EH (cell line): ENCODE results near the gene NHERF1.
A peak's percentile ranks its signal among the peaks of the same experiment; 100 is the strongest.

Experiments
- DNase-seq: peaks from one replicate; pipeline ENCODE4 v3.0.0-alpha.2; 2015; ENCODE audit warnings: low read depth

Gene NHERF1

DNA sequence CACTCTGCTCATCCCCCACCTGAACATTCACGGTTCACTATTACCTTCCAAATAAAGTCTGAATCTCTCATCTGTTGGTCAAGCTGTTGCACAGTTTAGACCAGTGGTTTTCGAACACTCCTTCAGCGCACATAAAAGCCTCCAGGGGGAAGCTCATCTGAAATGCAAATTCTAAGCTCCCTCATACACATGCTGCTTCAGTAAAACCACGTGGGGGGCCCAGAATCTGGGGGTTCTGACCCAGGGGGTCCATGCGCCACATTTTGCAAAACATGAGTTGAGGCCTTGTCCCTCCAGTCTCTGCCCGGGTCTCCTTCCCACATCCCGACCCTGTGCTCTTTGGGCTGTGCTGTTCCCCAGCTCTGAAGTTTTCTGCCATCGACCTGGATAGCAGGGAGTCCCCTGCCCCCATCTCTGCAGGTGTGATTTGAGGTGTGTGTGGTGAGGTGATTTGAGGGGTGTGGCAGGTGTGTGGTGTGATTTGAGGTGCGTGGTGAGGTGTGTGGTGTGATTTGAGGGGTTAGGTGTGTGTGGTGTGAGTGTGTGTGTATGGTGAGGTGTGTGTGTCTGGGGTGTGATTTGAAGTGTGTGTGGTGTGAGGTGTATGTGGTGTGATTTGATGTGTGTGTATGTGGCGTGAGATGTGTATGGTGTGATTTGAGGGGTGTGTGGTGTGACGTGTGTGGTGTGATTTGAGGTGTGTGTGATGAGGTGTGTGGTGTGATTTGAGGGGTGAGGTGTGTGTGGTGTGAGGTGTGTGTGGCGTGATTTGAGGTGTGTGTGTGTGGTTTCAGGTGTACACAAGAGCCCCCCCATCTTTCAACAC lies 16.2 kb upstream of the NHERF1 start:
- no peak for DNase-seq

DNA sequence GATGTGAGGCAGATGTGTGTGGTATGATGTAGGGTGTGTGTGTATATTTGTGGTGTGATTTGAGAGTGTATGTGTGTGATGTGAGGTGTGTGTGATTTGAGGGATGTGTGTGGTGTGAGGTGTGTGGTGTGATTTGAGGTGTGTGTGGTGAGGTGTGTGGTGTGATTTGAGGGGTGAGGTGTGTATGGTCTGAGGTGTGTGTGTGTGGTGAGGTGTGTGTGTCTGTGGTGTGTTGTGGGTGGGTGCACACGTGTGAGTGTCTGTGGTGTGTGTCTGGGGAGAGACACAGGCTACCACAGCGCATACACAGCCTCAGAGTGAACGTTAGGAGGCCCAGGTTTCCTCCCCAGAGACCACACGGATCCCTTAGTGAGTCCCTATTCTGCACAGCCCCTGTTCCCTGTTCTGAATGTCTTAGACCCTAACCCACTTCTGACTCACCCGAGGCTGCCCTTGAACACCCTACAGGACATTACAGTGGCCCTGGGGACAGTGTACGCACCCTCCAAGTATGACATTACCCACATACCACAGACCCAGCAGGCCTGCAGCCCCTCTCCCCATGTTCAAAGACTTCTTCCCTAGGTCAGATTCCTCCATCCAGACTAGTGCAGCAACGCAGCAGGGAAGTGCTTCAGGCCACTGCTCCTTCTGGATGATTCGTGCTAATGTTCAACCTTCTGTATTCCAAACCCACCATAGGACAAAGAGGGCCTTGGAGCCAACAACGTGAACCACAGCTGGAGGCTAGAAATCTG lies 14.9 kb upstream of the NHERF1 start:
- DNase-seq, result no peak

DNA sequence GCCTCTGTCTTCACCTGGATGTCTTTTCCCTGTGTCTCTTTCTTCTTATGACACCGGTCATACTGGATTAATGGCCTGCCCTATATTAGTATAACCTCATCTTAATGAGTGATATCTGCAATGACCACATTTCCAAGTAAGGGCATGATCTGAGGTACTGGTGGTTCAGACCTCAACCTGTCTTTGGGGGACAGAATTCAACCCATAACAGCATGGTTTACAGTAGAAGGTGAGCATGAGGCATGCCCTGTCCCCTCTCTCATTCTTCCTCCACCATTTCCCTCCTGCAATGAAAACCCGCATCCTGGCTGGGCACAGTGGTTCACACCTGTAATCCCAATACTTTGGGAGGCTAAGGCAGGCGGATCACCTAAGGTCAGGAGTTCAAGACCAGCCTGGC lies 14.2 kb upstream of the NHERF1 start:
- DNase-seq, result no peak

DNA sequence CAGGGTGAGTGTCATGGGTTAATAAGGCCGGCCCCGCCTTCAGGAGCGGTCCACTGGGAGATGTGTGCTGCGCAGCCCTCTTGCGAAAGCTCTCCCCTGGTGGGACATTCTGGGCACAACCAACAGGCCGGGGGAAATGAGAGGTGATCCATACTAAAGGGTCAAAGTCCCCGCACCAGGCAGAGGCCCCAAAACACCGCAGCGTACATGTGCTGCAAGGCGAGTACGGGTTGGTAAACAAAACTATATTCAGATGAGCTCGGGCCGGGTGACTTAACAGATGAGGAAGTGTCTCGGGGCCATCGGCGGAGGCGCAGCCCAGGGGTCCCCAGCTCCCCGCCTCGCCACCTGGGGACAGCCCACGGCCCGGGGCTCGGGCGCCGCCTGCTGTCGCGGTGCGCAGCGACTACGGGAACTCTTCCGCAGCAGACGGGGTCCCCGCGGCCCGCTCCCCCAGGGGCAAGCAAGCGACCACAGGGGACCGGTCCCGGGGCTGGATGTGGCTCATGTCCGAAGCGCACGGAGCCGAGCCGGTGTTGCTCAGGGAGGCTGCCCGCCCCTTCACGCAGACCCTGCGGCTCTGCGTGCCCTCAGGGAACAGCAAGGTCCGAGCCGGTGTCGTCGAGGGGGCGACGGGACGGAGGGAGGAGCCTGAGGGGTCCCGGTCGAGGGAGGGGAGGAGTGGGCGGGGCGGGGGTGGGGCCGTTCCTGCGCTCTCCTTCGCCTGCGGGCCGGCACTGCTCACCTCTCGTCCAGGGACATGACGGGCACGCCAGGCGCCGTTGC lies 11.7 kb upstream of the NHERF1 start, which contains the start of gene RAB37:
Gene RAB37 (plus strand): TSS at position 744 of the 786 bp plus-strand sequence. CDS start 17 bp downstream, at position 761.
- no peak for DNase-seq

DNA sequence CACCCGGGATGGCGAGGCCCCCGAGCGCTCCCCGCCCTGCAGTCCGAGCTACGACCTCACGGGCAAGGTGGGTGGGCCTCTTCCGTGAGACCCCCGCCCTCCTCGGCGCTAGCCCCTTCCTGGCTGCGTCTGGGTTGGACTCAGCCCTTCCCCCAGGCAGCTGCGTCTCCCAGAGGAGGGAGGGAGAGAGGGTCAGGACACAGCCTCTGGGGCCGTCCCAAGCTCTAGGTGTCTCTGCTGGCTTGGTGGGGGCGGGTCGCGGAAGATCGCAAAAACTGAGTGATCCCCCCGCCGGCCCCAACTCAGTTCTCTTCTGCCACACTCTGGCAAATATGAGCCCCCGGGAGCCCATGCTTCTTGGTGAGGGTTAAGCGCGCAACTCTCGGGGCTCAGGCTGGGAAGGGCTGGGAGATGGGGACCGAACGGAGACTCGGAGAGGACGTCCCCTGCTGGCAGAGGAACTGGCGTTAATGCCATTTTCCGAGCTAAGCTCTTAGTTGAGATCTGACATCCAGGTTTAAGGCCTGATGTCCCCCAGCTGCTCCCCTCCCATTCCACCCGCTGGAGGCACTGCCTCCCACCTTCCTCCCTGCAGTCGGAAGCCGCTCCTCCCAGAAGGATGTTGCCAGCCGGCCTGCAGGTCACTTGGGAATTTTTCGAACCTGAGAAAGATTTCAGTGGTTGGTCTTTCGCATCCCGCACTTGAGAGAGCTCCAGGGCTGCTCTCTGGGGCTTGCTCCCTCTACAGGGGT lies 11.0 kb upstream of the NHERF1 start:
- no peak for DNase-seq

DNA sequence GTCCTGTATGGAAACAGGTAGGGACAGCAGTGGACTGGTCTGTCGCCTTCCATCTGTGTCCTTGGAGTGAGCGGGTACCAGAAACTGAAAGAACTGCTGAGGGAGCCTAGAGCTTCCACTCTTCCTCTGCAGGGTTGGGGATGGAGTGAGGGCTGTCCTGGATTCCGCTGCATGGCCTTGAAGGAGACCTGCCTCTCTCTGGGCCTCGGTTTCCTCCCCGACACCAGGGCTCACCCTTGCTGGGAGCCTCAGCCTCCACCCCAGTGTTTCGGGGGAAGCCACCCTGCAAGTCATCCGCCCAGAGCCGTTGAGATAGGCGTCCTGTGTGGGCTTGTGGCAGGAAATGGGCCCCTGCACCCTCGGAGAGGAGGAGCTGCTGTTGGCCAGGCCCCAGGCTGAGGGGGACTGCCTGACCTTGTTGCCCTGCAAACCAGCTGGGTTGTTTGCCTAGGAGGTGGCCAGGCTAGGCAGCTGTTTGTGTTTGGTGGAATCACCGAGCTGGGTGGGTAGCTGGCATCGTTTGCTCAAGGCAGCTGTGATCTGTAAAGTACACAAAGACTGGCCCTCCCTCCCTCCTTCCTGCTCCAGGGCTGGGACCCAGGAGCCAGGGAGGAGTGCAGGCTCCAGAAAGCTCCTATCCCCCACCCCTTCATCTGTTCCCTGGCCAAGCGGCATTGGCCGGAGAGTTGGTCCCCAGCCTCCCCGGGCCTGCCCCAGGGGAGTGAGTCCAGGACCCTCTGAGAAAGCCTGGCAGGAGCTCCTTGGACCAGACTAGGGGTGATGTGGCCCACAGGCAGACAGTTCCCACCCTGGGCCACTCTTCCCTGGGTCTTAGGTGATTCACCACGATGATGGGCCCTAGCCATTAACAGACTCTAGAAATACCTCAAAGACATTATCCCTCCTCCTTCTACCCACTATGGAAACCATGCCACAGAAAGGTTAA lies 10.1 kb upstream of the NHERF1 start:
- no peak for DNase-seq

DNA sequence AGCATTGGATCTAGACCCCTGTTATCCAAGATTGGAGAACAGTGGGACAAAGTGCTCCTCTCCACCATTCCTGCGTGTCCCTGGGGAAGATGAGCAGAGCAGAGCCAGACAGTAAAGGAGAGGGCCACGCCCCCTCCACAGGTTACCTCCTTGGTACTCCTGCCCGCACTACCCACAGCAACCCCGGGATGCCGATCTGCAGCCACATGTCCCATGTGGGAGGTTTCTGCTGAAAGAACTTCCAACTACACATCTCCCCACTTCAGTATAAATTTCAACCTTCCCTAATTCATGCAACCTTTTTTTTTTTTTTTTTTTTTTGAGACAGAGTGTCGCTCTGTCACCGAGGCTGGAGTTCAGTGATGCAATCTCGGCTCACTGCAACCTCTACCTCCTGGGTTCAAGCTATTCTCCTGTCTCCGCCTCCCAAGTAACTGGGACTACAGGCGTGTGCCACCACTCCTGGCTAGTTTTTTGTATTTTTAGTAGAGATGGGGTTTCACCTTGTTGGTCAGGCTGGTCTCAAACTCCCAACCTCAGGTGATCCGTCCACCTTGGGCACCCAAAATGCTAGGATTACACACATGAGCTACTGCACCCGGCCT lies 9.1 kb upstream of the NHERF1 start:
- no peak for DNase-seq

DNA sequence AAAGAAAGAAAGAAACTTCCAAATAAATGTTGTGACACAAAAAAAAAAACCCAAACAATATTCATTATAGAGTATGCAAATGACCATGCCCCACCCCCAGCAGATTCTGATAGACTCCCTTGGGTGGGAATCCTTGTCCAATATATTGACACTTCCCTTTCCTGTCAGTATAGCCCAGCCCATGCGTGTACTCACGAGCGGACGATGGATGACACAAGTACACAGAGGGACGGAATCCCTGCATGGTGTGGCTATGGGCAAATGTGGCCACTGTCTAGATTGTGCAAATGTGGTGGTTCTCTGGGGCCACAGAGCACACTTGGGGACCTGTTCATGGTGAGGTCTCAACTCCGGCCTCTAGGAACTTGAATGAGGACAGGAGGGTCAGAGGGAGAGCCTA lies 8.3 kb upstream of the NHERF1 start:
- DNase-seq, result no peak

DNA sequence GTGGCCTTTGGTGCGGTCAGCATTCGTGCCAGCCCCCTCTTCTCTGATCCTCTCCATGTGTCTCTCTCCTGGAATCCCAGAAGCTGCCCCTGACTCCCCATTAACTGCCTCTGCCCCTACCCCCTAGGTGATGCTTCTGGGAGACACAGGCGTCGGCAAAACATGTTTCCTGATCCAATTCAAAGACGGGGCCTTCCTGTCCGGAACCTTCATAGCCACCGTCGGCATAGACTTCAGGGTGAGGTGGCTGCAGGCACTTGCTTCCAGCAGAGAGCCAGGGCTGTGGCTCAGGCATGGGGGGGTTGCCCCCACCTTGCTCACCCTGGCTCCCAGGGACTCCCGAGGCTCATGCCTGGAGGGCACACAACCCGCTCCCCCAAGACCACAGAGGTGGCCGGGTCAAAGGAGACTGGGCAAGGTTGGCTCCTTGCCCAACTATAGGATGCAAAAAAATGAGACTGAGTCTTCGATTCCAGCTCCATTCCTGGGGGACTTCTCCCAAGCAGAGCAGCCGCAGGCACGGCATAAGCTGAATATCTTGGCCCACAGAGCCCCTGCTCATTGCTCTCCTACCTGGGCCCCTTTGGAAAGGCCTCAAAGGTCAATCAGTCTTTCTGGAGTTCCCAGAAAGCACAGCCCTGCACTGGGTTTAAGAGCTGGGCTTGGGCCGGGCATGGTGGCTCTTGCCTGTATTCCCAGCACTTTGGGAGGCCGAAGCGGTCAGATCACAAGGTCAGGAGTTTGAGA lies 7.6 kb upstream of the NHERF1 start:
- DNase-seq, result no peak

DNA sequence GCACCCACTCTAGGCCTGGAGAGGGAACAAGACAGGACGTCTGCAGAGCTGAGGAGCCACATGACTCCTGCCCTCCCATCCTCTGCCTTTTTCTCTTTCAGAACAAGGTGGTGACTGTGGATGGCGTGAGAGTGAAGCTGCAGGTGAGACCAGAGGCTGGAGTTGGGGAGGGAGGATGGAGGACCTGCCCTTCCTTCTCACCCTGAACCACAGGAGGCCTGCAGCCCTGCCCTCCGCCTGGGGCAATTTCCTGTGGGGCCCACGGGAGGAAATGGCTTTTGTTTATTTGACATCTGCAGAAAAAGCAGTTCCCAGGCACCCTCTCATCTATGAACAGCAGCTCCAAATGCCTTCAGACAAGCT lies 6.3 kb upstream of the NHERF1 start:
- DNase-seq, result peak; percentile 66

DNA sequence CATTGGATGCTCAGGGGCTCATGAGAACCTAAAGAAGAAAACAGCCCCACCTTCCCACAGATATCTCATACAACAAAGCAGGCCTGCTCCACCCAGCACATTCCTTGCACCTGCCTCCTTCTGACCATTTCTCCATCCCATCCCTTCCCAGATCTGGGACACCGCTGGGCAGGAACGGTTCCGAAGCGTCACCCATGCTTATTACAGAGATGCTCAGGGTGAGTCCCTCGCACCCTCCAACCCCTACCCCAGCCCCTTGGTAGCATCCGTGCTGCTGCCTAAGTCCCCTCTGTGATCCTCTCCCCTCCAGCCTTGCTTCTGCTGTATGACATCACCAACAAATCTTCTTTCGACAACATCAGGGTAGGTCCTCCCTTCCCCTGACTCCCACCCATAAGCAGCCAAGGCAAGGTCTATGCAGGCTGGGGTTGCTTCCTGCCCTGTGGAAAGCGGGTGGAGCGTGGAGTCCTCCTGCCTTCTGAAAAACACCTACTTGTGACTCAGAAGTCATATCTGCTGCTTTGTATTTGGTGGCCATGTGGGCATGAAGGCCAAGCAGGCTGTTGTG lies 5.4 kb upstream of the NHERF1 start:
- no peak for DNase-seq

DNA sequence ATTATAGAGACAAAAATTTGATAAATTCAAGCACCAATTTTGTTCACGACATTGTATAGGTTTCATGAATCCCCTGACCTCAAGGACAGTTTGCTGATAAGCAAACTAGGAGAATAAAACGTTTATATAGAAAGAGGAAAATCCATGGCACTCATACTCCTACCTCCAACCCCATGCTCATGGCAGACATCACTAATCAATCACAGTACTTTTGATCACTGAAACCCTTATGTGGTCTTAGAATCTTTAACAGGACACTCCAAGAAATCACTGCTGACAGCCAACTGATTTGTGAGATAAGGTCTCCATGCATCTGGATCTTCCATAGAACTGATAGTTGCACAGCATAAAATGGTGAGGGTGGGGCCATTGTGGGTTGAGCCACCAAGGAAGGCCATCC lies 4.7 kb upstream of the NHERF1 start:
- DNase-seq, result no peak

DNA sequence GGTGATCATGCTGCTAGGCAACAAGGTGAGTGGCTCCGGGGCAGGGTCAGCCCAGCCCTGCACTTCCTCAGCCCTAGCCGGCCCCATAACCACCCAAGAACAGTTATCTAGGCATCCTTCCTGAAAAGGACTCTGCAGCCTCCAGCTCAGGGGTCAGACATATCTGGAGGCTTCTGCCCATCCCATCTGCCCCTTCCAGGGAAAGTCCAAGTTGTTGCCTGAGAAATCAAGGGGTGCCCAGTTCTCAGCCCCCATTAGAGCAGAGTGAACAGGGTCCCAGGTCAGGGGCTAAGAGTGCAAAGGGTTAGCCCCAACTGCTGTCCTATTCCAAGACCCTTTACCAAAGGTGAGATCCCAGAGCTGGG lies 4.1 kb upstream of the NHERF1 start:
- no peak for DNase-seq

DNA sequence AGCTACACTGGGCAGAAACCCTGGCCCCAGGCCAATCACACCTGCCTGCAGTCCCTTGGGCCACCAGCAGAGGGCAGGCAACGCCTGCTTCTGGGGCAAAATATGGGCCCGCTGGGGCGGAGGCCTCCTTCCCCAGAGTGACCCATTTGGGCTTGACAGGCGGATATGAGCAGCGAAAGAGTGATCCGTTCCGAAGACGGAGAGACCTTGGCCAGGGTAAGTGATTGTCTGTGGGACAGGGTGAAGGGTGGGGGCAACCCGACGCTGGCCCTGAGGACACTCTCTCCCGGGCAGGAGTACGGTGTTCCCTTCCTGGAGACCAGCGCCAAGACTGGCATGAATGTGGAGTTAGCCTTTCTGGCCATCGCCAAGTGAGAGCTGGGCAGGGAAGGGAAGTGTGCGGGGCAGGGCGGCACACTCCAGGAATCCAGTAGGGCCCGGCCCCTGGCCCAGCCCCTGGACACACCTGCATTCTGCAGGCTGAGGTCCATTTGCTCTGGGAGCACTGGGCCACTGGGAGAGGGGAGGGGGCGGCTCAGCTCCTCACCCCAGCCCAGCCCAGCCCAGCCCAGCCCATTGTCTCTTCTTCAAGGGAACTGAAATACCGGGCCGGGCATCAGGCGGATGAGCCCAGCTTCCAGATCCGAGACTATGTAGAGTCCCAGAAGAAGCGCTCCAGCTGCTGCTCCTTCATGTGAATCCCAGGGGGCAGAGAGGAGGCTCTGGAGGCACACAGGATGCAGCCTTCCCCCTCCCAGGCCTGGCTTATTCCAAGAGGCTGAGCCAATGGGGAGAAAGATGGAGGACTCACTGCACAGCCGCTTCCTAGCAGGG lies 3.5 kb upstream of the NHERF1 start:
- peak; percentile 68 for DNase-seq

DNA sequence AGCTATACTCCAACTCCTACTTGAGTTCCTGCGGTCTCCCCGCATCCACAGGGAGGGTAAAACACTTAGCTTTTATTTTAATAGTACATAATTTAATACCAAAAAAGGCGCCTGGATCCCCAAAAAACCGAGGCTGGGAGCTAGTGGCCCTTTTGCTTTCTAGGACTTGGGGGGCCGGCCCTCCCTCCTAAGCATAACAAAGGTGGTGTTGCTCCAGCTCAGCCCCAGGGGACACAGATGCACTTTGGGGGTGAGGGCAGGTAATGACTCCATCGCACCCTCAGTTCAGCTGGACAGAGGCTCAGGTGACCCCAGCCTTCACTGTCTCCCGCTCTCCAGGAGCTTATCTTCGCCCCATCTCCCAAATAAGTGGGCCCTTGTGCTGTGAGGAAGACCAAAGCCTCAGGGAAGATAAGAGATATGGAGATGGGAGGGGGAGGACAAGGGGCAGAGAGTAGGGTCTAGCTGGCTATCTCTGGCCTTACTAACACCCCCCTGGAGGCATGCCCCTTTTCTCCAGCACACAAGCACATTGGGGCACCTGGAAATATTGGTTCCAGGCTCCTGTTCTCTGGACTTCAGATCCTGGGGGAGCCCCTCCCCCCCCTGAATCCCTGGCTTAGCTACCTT lies 2.8 kb upstream of the NHERF1 start:
- no peak for DNase-seq

DNA sequence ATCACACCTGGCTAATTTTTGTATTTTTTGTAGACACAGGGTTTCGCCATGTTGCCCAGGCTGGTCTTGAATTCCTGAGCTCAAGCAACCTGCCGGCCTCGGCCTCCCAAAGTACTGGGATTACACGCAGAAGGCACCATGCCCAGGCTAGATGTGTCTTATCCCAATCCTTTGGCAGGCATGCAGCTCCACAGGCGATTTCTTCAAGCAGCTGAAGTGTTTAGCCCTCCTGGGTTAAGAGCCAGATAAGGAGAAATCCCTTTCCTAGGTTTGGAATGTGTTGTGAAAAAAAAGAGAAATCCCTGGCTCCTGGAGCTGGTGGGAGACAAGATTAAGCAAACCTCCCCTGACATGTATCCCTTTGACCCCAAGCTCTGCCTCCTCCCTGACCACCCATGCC lies 2.1 kb upstream of the NHERF1 start:
- no peak for DNase-seq

DNA sequence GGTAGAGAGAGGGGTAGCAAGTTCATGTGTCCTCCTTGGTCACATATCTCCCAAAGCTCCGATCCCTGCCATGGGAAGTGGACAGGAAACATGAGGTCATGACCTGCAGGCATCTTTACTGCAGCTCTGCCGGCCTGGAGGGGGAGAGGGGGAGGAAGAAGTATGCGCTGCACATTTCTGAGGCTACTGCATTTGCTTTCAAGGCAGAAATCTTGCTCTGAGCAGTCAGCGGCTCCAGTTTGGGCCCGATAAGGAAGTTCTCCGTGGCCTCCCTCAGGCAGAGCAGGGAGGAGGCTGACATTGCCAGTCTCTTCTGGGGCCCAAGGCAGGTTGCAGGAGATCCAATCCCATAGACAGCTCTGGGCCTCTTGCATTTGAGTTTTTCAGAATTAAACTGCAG lies 1.5 kb upstream of the NHERF1 start:
- DNase-seq, result peak; percentile 57

DNA sequence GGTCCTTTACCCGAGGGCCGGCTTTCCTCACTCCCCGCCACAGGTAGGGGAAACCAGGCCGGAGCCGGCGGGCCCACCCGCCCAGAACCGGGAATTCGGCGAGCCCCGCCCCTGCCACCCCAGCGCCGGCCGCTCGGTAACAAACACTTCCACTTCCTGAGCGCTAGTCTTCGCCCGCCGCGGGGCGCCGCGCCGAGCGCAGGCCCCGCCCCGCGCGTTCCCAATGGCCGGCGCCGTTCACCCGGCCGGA lies 224 bp upstream of the NHERF1 start:
- DNase-seq, result no peak
